Limb (tissue), 2 donors: ENCODE measurements around the gene VSIG8.
"Not testable (repeated sequence)": the region's sequence is repeated elsewhere in the genome, so short reads cannot be mapped to it uniquely, and the experiment has no call there.

Experiments used
- DNase-seq, 2 donors: peaks; one replicate each; pipeline ENCODE4 v3.0.0-alpha.2; 2016; ENCODE audit errors: extremely low spot score in 2 of 2

VSIG8 gene

GRCh38 chr1:159862557-159862956 lies at the start of gene VSIG8:
Gene VSIG8 (minus strand): TSS chr1:159862657. CDS start chr1:159862521, 136 bp downstream.
- no peak for DNase-seq

- no peak for DNase-seq
Observed at GRCh38 chr1:159911326-159912070, 49.0 kb upstream of the VSIG8 start.

GRCh38 chr1:159908031-159908940 lies 45.8 kb upstream of the VSIG8 start:
- DNase-seq, result no peak

GRCh38 chr1:159906960-159907359 lies 44.5 kb upstream of the VSIG8 start:
- no peak for DNase-seq

- DNase-seq, result not testable (repeated sequence)
Observed at GRCh38 chr1:159904036-159904435, 41.6 kb upstream of the VSIG8 start.

- no peak for DNase-seq
Observed at GRCh38 chr1:159902541-159902940, 40.1 kb upstream of the VSIG8 start.

- DNase-seq, result no peak
Observed at GRCh38 chr1:159900755-159901360, 38.4 kb upstream of the VSIG8 start.

GRCh38 chr1:159900086-159900680 lies 37.7 kb upstream of the VSIG8 start, which contains the start of gene CFAP45:
Gene CFAP45 (minus strand): TSS chr1:159900165. CDS start chr1:159900098, 67 bp downstream.
- peak; percentile 74 to 86 for DNase-seq

GRCh38 chr1:159899634-159900033 lies 37.2 kb upstream of the VSIG8 start:
- DNase-seq, result not testable (repeated sequence)

GRCh38 chr1:159898527-159898926 lies 36.1 kb upstream of the VSIG8 start:
- DNase-seq, result no peak

- DNase-seq, result no peak
Observed at GRCh38 chr1:159897962-159898361, 35.5 kb upstream of the VSIG8 start.

- DNase-seq, result no peak
Observed at GRCh38 chr1:159896546-159896930, 34.1 kb upstream of the VSIG8 start.

- DNase-seq, result peak in 1 of 2 donors; percentile 54
Observed at GRCh38 chr1:159895836-159896545, 33.5 kb upstream of the VSIG8 start.

- DNase-seq, result no peak
Observed at GRCh38 chr1:159895286-159895685, 32.8 kb upstream of the VSIG8 start.

GRCh38 chr1:159892944-159893343 lies 30.5 kb upstream of the VSIG8 start:
- DNase-seq, result no peak

- peak; percentile 55 to 75 for DNase-seq
Observed at GRCh38 chr1:159891275-159892157, 29.1 kb upstream of the VSIG8 start.

GRCh38 chr1:159890390-159890789 lies 27.9 kb upstream of the VSIG8 start:
- no peak for DNase-seq

- no peak for DNase-seq
Observed at GRCh38 chr1:159889821-159890252, 27.4 kb upstream of the VSIG8 start.

- no peak for DNase-seq
Observed at GRCh38 chr1:159889202-159889601, 26.7 kb upstream of the VSIG8 start.

GRCh38 chr1:159884296-159884695 lies 21.8 kb upstream of the VSIG8 start:
- no peak for DNase-seq
